SH-SY5Y (cell line): Measurements from ENCODE around the gene FAM151A.

Experiments used
- GATA2 ChIP-seq: IDR thresholded peaks from 2 replicates; pipeline ENCODE4 v1.6.1; 2011; ENCODE audit warnings: mild to moderate bottlenecking, low read depth, low read length
- GATA3 ChIP-seq: IDR thresholded peaks from 2 replicates; pipeline ENCODE4 v1.6.1; 2011; ENCODE audit warnings: low read depth, mild to moderate bottlenecking, low read length, moderate library complexity

Gene FAM151A

GRCh38 chr1:54580856-54581550 is 42.3 kb downstream of the FAM151A start:
- TF ChIP-seq GATA2 = no peak
- no peak for TF ChIP-seq GATA3

- TF ChIP-seq GATA2 = no peak
- TF ChIP-seq GATA3 = no peak
These were observed 44.0 kb downstream of the FAM151A start for GRCh38 chr1:54579337-54579781.

DNA sequence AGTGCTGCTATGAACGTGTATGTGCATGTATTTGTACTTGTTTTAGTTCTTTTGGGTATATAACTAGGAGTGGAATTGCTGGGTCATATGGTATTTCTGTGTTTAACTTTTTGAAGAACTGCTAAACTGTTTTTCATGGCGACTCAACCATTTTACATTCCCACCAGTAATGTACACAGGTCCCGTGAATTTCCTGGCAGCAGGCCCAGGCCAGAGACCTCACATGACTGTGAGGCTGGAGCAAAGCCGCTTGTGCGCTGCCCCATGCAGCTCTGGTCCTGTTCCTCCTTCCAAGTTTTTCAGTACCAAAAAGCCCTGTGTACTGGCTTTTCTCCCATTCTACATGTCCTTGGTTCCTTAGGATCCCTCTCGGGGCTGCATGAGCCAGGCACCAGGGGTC is 45.7 kb downstream of the FAM151A start:
- TF ChIP-seq GATA3 = no peak

DNA sequence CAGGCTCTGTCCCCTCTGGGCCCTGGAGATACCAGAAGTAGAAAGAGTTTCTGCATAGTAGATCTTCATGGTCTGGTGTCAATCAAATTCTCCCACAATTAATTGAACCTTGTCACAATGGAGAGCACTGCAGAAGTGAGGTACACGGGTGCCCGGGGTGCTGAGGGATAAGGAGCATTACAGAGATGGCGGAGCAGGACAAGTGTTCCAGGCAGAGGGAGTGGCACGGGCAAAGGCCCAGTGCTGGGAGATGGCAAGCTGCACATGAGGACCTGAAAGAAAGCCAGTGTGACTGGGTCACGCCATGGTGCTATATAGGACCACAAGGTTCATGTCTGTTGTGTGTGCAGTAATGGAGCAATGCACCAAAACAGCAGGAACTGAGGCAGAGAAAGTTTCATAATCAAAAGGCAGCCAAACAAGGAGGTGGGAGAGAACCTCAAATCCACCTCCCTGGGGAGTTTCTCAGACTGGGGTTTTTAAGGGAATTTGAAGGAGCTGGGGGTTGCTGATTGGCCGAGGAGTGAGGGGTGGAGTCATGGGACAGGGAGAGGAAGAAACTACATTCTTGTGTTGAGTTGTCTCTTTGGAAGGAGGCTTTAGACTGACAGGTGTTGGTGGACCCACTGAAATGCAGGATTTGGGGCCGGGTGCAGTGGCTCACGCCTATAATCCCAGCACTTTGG is 47.6 kb downstream of the FAM151A start:
- TF ChIP-seq GATA3 (no peak), GATA2 (no peak)

GRCh38 chr1:54575161-54575560 is 48.2 kb downstream of the FAM151A start:
- TF ChIP-seq GATA2 (no peak), GATA3 (no peak)

DNA sequence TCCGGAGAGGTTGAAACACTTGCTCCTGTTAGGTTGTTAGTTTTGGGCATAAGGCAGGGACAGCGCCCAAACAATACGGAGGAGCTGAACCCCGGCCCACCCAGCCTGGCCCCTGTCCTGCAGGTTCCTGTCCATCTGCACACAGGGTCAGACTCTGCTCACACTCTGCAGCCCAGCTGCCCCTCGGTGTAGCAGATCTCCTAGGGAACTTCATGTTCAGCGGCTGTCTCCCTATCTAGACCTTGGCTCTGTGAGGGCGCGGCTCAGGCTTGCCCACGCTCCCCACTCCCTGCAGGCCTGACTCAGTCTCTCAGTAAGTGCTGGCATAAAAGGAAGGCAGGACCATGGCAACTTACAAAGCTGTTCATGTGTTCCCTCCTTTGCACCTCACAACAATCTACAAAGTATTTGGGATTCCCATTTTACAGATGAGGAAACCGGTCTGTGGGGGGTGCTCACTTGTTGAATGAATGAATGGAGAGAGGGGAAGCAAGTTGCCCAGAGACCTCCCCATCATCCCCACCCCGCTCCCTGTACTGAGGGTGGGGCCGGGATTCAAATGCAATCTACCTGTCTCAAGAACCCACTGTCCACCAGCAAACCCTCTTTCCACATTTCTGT is 49.1 kb downstream of the FAM151A start:
- no peak for TF ChIP-seq GATA3
- no peak for TF ChIP-seq GATA2

DNA sequence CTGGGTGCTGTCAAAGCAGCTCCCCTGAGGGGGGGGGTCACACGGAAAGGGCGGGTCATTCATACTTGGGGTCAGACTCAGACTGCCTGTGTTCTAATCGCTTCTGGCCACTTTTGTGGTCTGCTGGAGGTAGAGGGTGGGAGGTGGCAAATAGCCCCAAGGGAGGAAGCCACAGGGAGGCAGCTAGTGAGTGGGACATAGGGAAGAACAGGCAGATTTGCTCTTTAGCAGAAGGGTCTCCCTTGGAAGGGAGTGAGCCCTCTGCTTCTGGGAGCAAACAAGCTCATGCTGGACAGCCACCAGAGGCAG is 50.8 kb downstream of the FAM151A start:
- TF ChIP-seq GATA3 (no peak), GATA2 (no peak)

- no peak for TF ChIP-seq GATA2
- no peak for TF ChIP-seq GATA3
These were observed 51.4 kb downstream of the FAM151A start for GRCh38 chr1:54571803-54572541.

- TF ChIP-seq GATA2 = no peak
- no peak for TF ChIP-seq GATA3
These were observed 52.0 kb downstream of the FAM151A start for GRCh38 chr1:54571326-54571725.

DNA sequence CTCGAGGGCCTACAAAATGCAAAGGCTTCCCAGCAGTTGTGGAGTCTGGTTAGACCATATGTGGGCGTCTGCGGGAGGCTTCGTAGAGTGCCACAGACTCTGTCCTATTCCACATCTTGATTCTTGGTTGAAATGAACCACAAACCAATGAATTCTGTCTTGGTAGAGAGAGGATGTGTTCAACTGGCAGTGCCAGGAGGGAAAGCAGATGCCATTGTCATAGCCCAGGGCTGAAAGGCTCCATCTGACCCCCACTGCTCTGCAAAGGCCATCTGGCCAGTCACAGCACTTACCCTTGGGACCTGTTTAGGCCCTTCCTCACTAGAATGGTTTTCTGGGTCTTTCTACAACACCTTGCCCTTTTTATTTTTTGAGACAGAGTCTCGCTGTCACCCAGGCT is 53.2 kb downstream of the FAM151A start:
- TF ChIP-seq GATA3 (no peak), GATA2 (no peak)

DNA sequence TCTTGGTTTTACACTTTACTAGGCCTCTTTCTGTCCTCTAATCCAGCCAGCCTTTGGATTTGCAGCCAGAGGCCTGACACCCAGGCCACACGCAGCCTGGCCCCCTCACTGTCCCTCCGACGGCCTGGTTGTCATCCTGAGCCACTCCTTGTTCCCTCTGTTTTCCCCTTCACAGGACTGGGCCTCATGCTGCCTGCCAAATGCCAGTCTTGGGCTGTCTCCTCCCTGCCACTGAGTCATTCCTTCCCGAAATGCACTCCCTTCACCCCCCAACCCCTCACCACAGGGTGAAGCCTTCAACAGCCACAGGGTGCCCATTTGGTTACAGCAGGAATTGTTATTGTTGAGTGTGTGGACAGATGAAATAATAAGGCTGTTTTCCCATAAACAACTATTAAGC is 54.0 kb downstream of the FAM151A start:
- no peak for TF ChIP-seq GATA2
- TF ChIP-seq GATA3 = no peak

- no peak for TF ChIP-seq GATA2
These were observed 55.4 kb downstream of the FAM151A start for GRCh38 chr1:54567961-54568360.

- TF ChIP-seq GATA2 (no peak), GATA3 (no peak)
These were observed 56.7 kb downstream of the FAM151A start for GRCh38 chr1:54566438-54567141.

DNA sequence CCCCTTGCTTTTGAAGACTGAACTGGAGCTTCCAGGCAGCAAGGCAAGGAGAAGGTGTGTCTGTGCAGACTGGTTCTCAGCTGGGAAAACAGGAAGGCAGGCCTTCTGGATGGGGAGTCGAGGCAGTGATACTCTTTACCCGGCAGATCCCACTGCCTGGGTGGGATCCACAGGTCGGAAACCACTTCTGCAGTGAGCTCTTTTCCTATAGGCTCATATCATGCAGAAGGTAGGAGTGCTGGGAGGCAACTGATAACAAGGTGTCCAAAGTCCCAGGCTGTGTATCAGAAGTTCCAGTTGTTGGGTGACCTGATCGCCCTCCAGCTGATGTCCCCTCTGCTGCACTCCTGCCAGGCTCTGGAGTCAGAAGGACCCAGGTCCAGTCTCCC is 58.2 kb downstream of the FAM151A start:
- TF ChIP-seq GATA2 = no peak
- TF ChIP-seq GATA3 = no peak
